CD4-positive, alpha-beta T cell (primary cell): ENCODE measurements around the gene CLCN3. TPM values are rescaled to one million over a fixed set of nuclear protein-coding genes. Genes with fewer than 3 reads are reported as not detected.

Source experiments
- ATAC-seq: fragments of 200-7000 bp; cut with Tn5 transposase; one replicate; pipeline ENCODE4 v1.10.0; 2022; ENCODE audit warnings: mild to moderate bottlenecking; ENCODE audit not compliant: poor library complexity
- CTCF ChIA-PET: fragments of 350-600 bp; sonication (Branson Sonifier 250); formaldehyde crosslinking; loops from one replicate; lab custom pipeline; 2021; ENCODE audit warnings: antibody characterized with exemption, inconsistent platforms; lab: Charles Lee
- POLR2A ChIA-PET: fragments of 350-600 bp; sonication (Branson Sonifier 250); formaldehyde crosslinking; loops from one replicate; lab custom pipeline; 2021; ENCODE audit warnings: antibody characterized with exemption, inconsistent platforms; lab: Charles Lee
- DNase-seq, 14 experiments: peaks; one replicate each; pipeline ENCODE4 v3.0.0-alpha.2; 2013 to 2020; ENCODE audit warnings: mixed read lengths in 2 of 14
- H3K27ac ChIP-seq, 2 donors: one replicate each; pipeline versions ENCODE4 v1.5.1 to v1.7.0; 2013; ENCODE audit warnings: low read length in 2 of 2, low read depth in 1 of 2, mild to moderate bottlenecking in 1 of 2
- H3K27me3 ChIP-seq, 2 experiments: 1 replicate in 1 of 2; 2 replicates in 1 of 2; pipeline versions ENCODE4 v1.6.1 to v1.7.0; 2013; ENCODE audit warnings: low read length in 2 of 2, control low read depth in 1 of 2, mild to moderate bottlenecking in 1 of 2, moderate library complexity in 1 of 2; ENCODE audit not compliant: insufficient read depth in 2 of 2, control insufficient read depth in 1 of 2
- H3K36me3 ChIP-seq: one replicate; pipeline ENCODE4 v1.6.1; 2013; ENCODE audit warnings: low read length, control low read depth; ENCODE audit not compliant: insufficient read depth
- H3K4me1 ChIP-seq: one replicate; pipeline ENCODE4 v1.6.1; 2013; ENCODE audit warnings: low read length, control low read depth; ENCODE audit not compliant: insufficient read depth
- H3K4me3 ChIP-seq: one replicate; pipeline ENCODE4 v1.5.1; 2013; ENCODE audit warnings: mild to moderate bottlenecking, low read length, moderate library complexity
- H3K9me3 ChIP-seq, 2 experiments: 1 replicate in 1 of 2; 2 replicates in 1 of 2; pipeline versions ENCODE4 v1.6.1 to v1.7.0; 2013; ENCODE audit warnings: low read length in 2 of 2, mild to moderate bottlenecking in 2 of 2, control low read depth in 1 of 2, moderate library complexity in 1 of 2; ENCODE audit not compliant: control insufficient read depth in 1 of 2, insufficient read depth in 1 of 2
- H3K27ac Mint-ChIP-seq: one replicate; pipeline ENCODE4 v1.8.0; 2020; ENCODE audit warnings: mixed read lengths
- H3K27me3 Mint-ChIP-seq: one replicate; pipeline ENCODE4 v1.8.0; 2021; ENCODE audit warnings: mixed read lengths
- H3K36me3 Mint-ChIP-seq: one replicate; pipeline ENCODE4 v1.8.0; 2021; ENCODE audit warnings: low read depth, mixed read lengths
- H3K4me1 Mint-ChIP-seq: one replicate; pipeline ENCODE4 v1.8.0; 2021; ENCODE audit warnings: low read depth, mixed read lengths
- H3K4me3 Mint-ChIP-seq: one replicate; pipeline ENCODE4 v1.8.0; 2020; ENCODE audit warnings: mild to moderate bottlenecking, mixed read lengths
- H3K9me3 Mint-ChIP-seq: one replicate; pipeline ENCODE4 v1.8.0; 2020; ENCODE audit warnings: mixed read lengths
- intact Hi-C, 2 experiments: fragments of 100-400 bp; cut with DNase I in 1 of 2; cut with micrococcal nuclease in 1 of 2; formaldehyde crosslinking; loops; one replicate each; pipeline versions ENCODE4 v1.15.1 to v1.9.0; 2023 to 2025; cut with DNase I, micrococcal nuclease
- total RNA-seq, 174 experiments: library from RNA in 2 of 174; stranded (reverse) in 2 of 174; gene quantifications; one replicate each; pipeline ENCODE4 v1.2.3 and lab custom pipeline; 2021 to 2026
- TF ChIP-seq, protein P1 (sequence below): fragments of 200-600 bp; IDR thresholded peaks from one replicate; pipeline ENCODE4 v1.8.0; 2022; ENCODE audit warnings: antibody characterized with exemption, mild to moderate bottlenecking

Gene CLCN3
- total RNA-seq, 2 experiments from 2014 or later, result 9.0 to 9.2 TPM

DNA sequence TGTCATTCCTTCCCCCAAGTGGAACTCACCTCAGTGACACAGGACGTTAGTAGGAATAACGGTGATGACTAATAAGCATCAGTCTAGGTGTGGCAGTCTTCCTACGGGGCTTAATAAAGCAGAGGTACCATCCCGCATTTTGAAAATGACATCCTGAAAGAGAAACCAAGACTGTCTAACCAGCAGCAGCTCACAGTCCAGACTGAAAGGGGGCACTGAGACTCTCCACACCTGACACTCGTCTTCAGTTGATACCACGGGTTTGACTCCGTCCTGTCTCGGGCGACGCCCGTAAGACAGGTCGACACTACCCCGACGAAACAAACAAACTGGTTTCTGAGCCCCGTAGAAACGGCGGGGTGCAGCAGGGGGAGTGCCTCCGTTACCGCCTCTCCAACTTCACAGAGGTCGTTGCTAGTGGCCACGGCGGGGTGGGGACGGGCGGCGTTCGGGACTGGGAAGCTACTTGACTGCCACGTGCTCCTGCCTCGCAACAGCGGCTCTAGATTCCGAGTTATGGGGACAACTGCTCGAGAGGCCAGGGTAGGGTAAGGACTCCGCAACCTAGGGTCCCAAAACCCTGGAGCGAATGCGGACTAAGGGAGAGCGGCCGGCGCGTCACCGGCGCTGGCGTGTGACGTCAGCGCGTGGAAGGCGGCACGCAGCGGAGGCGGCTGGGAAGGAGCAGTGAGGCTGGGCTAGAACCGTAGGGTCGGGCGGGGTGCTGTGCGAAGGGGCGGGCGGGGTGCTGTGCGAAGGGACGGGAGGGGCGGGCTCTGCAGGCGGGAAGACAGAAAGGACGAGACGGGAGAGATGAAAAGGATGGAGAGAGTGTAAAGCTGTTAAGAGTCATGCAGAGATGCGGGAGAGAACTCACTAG lies 8.1 kb upstream of the CLCN3 start, which contains the start of gene NEK1:
Gene NEK1 (minus strand): TSS at position 593 of the 880 bp plus-strand sequence. CDS start 9,953 bp downstream, outside the sequence.
- H3K27me3 ChIP-seq, result no peaks in the 10 kb centered on the region
- DNase-seq (peak; percentile 68 to 96 (median 83)), ATAC-seq (peak; percentile 78)
- ChIA-PET CTCF (interaction anchor here (0.9 to 2.2 kb wide), 22 partner anchors 10 to 602 kb away, joined by 3 to 22 read pairs (median 5); partner anchors contain the start of genes CBR4 and HPF1), POLR2A (interaction anchor here (0.9 to 2.5 kb wide), 19 partner anchors 8 to 1294 kb away, joined by 3 to 25 read pairs (median 4); partner anchors contain the start of genes CBR4, CLCN3, DDX60 and DDX60L)
- no peaks in the 10 kb centered on the region for H3K27me3 Mint-ChIP-seq
- H3K4me3 Mint-ChIP-seq, result peak within 1 kb of the TSS; percentile 98
- peak within 1 kb of the TSS; percentile 100 for H3K27ac Mint-ChIP-seq
- TF ChIP-seq, protein P1, sequence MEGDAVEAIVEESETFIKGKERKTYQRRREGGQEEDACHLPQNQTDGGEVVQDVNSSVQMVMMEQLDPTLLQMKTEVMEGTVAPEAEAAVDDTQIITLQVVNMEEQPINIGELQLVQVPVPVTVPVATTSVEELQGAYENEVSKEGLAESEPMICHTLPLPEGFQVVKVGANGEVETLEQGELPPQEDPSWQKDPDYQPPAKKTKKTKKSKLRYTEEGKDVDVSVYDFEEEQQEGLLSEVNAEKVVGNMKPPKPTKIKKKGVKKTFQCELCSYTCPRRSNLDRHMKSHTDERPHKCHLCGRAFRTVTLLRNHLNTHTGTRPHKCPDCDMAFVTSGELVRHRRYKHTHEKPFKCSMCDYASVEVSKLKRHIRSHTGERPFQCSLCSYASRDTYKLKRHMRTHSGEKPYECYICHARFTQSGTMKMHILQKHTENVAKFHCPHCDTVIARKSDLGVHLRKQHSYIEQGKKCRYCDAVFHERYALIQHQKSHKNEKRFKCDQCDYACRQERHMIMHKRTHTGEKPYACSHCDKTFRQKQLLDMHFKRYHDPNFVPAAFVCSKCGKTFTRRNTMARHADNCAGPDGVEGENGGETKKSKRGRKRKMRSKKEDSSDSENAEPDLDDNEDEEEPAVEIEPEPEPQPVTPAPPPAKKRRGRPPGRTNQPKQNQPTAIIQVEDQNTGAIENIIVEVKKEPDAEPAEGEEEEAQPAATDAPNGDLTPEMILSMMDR, result no peak
- intact Hi-C loops, result loop anchor here (2.0 to 10.0 kb wide), 8 partner anchors 49 to 1297 kb away; partner anchors contain the start of genes HPF1 (in 2 of the 2), MFAP3L (in 2 of the 2), CBR4 (in 1 of the 2) and DDX60 (in 1 of the 2)
- no peaks in the 10 kb centered on the region for H3K36me3 ChIP-seq
- H3K4me1 Mint-ChIP-seq, result peaks cover 37% of the 10 kb centered on the region
- peaks cover 13% of the 10 kb centered on the region for H3K4me1 ChIP-seq
- H3K9me3 Mint-ChIP-seq, result no peaks in the 10 kb centered on the region
- H3K4me3 ChIP-seq, result peak within 1 kb of the TSS; percentile 83
- peaks cover 16% of the 10 kb centered on the region for H3K36me3 Mint-ChIP-seq
- no peaks in the 10 kb centered on the region for H3K9me3 ChIP-seq
- peak within 1 kb of the TSS; percentile 98 for H3K27ac ChIP-seq

DNA sequence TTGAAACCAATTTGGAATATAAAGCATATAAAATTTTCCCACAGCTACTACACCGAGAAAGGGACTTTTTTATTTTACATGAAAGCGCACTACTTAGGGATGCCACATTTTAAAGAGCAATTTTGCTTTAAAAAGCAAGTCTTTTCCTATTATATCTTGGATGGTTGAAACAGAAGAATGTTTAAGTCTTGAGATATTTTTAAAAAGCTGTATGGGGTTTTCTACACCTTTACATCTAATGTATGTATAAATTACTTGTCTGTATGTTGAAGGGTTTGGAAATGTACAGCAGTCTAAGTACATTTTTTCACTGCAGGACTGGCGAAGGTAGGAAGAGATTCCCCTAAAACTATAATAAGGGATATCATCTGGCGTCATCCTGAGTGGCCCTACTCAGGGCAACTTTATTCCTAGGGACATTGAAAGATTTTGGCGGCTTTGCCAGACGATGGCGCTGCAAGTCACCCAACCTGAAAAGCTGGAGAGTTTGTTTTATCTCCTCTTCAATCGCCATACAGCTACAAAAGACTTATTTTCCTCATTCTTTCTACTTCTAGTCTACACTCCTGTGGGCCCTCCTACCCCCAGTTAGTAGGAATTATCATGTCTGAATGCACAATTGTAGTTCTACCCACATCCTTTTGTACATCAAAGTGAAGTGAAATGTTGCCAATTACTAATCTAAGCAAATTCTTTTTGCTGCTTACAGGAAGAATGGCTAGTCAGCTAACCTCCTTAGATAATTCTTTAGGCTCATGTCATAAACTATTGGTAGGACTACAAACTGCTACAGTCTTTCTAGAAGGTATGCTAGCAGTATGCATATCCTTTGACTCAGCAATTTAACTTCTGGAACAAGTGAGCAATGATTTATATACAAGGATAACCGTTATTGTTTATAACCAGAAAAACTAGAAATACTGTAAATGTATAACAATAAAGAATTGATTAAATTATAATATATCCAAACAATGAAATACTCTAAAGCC lies 7.2 kb upstream of the CLCN3 start:
- POLR2A ChIA-PET, result interaction anchor here (0.8 to 2.5 kb wide), 19 partner anchors 7 to 1132 kb away, joined by 3 to 25 read pairs (median 4); partner anchors contain the start of genes CBR4, CLCN3, DDX60L and HPF1
- CTCF ChIA-PET, result interaction anchor here (0.6 to 2.2 kb wide), 30 partner anchors 9 to 603 kb away, joined by 3 to 22 read pairs (median 4); partner anchors contain the start of genes CBR4 and HPF1
- ATAC-seq, result peak; percentile 47
- Mint-ChIP-seq H3K4me1 (peaks cover 46% of the 10 kb centered on the region), H3K27ac (peak overlapping the region; percentile 100), H3K9me3 (no peaks in the 10 kb centered on the region), H3K27me3 (no peaks in the 10 kb centered on the region), H3K4me3 (peak overlapping the region; percentile 98), H3K36me3 (peaks cover 16% of the 10 kb centered on the region)
- TF ChIP-seq, protein P1, result peak; percentile 90
- no peaks in the 10 kb centered on the region for H3K27me3 ChIP-seq
- H3K36me3 ChIP-seq, result no peaks in the 10 kb centered on the region
- no peaks in the 10 kb centered on the region for H3K9me3 ChIP-seq
- DNase-seq, result peak; percentile 47 to 87 (median 66)
- H3K4me3 ChIP-seq, result peak overlapping the region; percentile 83
- intact Hi-C loops, result loop anchor here (1.0 to 10.0 kb wide), 10 partner anchors 9 to 1298 kb away; partner anchors contain the start of genes HPF1 (in 2 of the 2), MFAP3L (in 2 of the 2), CBR4 (in 1 of the 2) and DDX60 (in 1 of the 2)
- peaks cover 17% of the 10 kb centered on the region for H3K4me1 ChIP-seq
- H3K27ac ChIP-seq, result peak overlapping the region; percentile 98
